Sciatic nerve (tissue), 2 donors: Measurements from ENCODE around the gene EMB. TPM values are rescaled to one million over a fixed set of nuclear protein-coding genes. Genes with fewer than 3 reads are reported as not detected.
"Not testable (repeated sequence)": the region's sequence is repeated elsewhere in the genome, so short reads cannot be mapped to it uniquely, and the experiment has no call there.

Experiments used
- ATAC-seq: fragments of 200-7000 bp; cut with Tn5 transposase; one replicate; pipeline ENCODE4 v1.9.1; 2020; ENCODE audit warnings: mild to moderate bottlenecking, moderate library complexity
- DNase-seq: peaks from one replicate; pipeline ENCODE4 v3.0.0-alpha.2; 2020; ENCODE audit warnings: low spot score
- intact Hi-C: fragments of 100-400 bp; cut with DNase I; formaldehyde crosslinking; loops from one replicate; pipeline ENCODE4 v1.14.2; 2022
- total RNA-seq: library from RNA; stranded (reverse); fragmentation: NEBNext Ultra II Directional; extraction: Animal tissue kit (Norgen Biotek cat#: 25700); gene quantifications from one replicate; pipeline ENCODE4 v1.2.1, GENCODE V29; 2021
- donor health status: DM: no; HTN: no; CAD: no.
- donor health status: DM: no; HTN: no; CAD: no.

Gene EMB
- total RNA-seq, 1 donor from 2014 or later: 17.6 TPM

GRCh38 chr5:50431133-50431904, 9.8 kb downstream of the EMB start:
- intact Hi-C loops, DNase-seq, ATAC-seq: not testable (repeated sequence)

GRCh38 chr5:50423100-50423799, 17.8 kb downstream of the EMB start:
- intact Hi-C loops, DNase-seq, ATAC-seq: not testable (repeated sequence)

- intact Hi-C loops, DNase-seq, ATAC-seq: not testable (repeated sequence)
These were observed 19.7 kb downstream of the EMB start for GRCh38 chr5:50421184-50421950.

- no peak for ATAC-seq
- intact Hi-C loops: no loop called here
These were observed 20.6 kb downstream of the EMB start for GRCh38 chr5:50420343-50420935.

GRCh38 chr5:50419656-50420055, 21.4 kb downstream of the EMB start:
- DNase-seq, ATAC-seq, intact Hi-C loops: not testable (repeated sequence)

More at GRCh38 chr5:50420343-50420935, 20.6 kb downstream of the EMB start:
- no peak for DNase-seq

- intact Hi-C loops, DNase-seq, ATAC-seq: not testable (repeated sequence)
These were observed 24.5 kb downstream of the EMB start for GRCh38 chr5:50416637-50417036.

GRCh38 chr5:50415912-50416311, 25.2 kb downstream of the EMB start:
- intact Hi-C loops: no loop called here
- DNase-seq: no peak
- no peak for ATAC-seq

GRCh38 chr5:50410932-50411331, 30.2 kb downstream of the EMB start:
- intact Hi-C loops, DNase-seq: not testable (repeated sequence)

GRCh38 chr5:50406877-50407276, 34.2 kb downstream of the EMB start:
- intact Hi-C loops: no loop called here
- no peak for DNase-seq
- ATAC-seq: no peak

More at GRCh38 chr5:50410932-50411331, 30.2 kb downstream of the EMB start:
- ATAC-seq: not testable (repeated sequence)

- intact Hi-C loops: no loop called here
- DNase-seq (no peak), ATAC-seq (no peak)
These were observed 39.8 kb downstream of the EMB start for GRCh38 chr5:50401336-50401735.

- intact Hi-C loops, ATAC-seq, DNase-seq: not testable (repeated sequence)
These were observed 47.0 kb downstream of the EMB start for GRCh38 chr5:50393925-50394609.

GRCh38 chr5:50392289-50392688, 48.8 kb downstream of the EMB start:
- ATAC-seq, intact Hi-C loops, DNase-seq: not testable (repeated sequence)

GRCh38 chr5:50384381-50384780, 56.7 kb downstream of the EMB start:
- intact Hi-C loops, ATAC-seq, DNase-seq: not testable (repeated sequence)

GRCh38 chr5:50376696-50377095, 64.4 kb downstream of the EMB start:
- ATAC-seq, intact Hi-C loops, DNase-seq: not testable (repeated sequence)

- ATAC-seq, intact Hi-C loops, DNase-seq: not testable (repeated sequence)
These were observed 71.6 kb downstream of the EMB start for GRCh38 chr5:50369287-50370033.

- intact Hi-C loops: no loop called here
- no peak for DNase-seq
- ATAC-seq: peak; percentile 50
These were observed 75.4 kb downstream of the EMB start for GRCh38 chr5:50365426-50366251.
